Measurements from ENCODE around the gene EMILIN1. TPM values are rescaled to one million over a fixed set of nuclear protein-coding genes. Genes with fewer than 3 reads are reported as not detected.

Gene EMILIN1
- total RNA-seq, 2 donors from 2014 or later = 1.9 to 2.1 TPM

- WGBS, 2 experiments (ENCODE audit: insufficient coverage in 1 of 2, insufficient read length in 1 of 2) = 90% methylated on average over 3 to 6 of the region's 6 CpGs
- Mint-ChIP-seq H3K4me3 (no peak overlapping the region), H3K9me3 (no peaks in the 10 kb centered on the region), H3K27ac (no peak overlapping the region), H3K4me1 (no peaks in the 10 kb centered on the region), H3K27me3 (ENCODE audit: insufficient read depth) (no peaks in the 10 kb centered on the region), H3K36me3 (ENCODE audit: low read depth) (peaks cover 68% of the 10 kb centered on the region)
- no peak overlapping the region for H3K4me3 ChIP-seq (ENCODE audit: low read length)
- no peaks in the 10 kb centered on the region for H3K9me3 ChIP-seq (ENCODE audit: control insufficient read depth, low read length)
- DNase-seq = no peak
- no peak for TF ChIP-seq CTCF (conservative IDR thresholded peaks at IDR 0.05)
- no peaks in the 10 kb centered on the region for H3K27me3 ChIP-seq (ENCODE audit: control insufficient read depth, insufficient read depth, low read length, poor library complexity, severe bottlenecking)
- no peaks in the 10 kb centered on the region for H3K4me1 ChIP-seq (ENCODE audit: control insufficient read depth, insufficient read depth, low read length)
- H3K36me3 ChIP-seq (ENCODE audit: control insufficient read depth, insufficient read depth, low read length) = peaks cover 65% of the 10 kb centered on the region
- no peak overlapping the region for H3K27ac ChIP-seq (ENCODE audit: low read depth, low read length)
- H3K9ac ChIP-seq (ENCODE audit: extremely low read depth, low read length, poor library complexity, severe bottlenecking) = no peak overlapping the region
Observed at GRCh38 chr2:27039426-27039825, 39.0 kb upstream of the EMILIN1 start.

- WGBS, 2 experiments (ENCODE audit: insufficient coverage in 1 of 2, insufficient read length in 1 of 2) = 96 to 97% methylated on average over 6 to 7 of the region's 7 CpGs
- H3K36me3 ChIP-seq (ENCODE audit: control insufficient read depth, insufficient read depth, low read length) = peaks cover 65% of the 10 kb centered on the region
- no peak overlapping the region for H3K27ac ChIP-seq (ENCODE audit: low read depth, low read length)
Observed at GRCh38 chr2:27039871-27040270, 38.5 kb upstream of the EMILIN1 start.

GRCh38 chr2:27040282-27040681 lies 38.1 kb upstream of the EMILIN1 start:
- H3K4me3 Mint-ChIP-seq = no peak overlapping the region
- TF ChIP-seq CTCF (conservative IDR thresholded peaks at IDR 0.05) = no peak
- H3K36me3 ChIP-seq (ENCODE audit: control insufficient read depth, insufficient read depth, low read length) = peaks cover 61% of the 10 kb centered on the region

More at GRCh38 chr2:27039871-27040270, 38.5 kb upstream of the EMILIN1 start:
- no peak overlapping the region for H3K9ac ChIP-seq (ENCODE audit: extremely low read depth, low read length, poor library complexity, severe bottlenecking)
- H3K4me3 Mint-ChIP-seq = no peak overlapping the region
- H3K4me1 Mint-ChIP-seq = no peaks in the 10 kb centered on the region
- peaks cover 68% of the 10 kb centered on the region for H3K36me3 Mint-ChIP-seq (ENCODE audit: low read depth)
- no peaks in the 10 kb centered on the region for H3K27me3 ChIP-seq (ENCODE audit: control insufficient read depth, insufficient read depth, low read length, poor library complexity, severe bottlenecking)
- no peak overlapping the region for H3K4me3 ChIP-seq (ENCODE audit: low read length)
- H3K27ac Mint-ChIP-seq = no peak overlapping the region
- no peaks in the 10 kb centered on the region for H3K9me3 Mint-ChIP-seq
- no peak for TF ChIP-seq CTCF (conservative IDR thresholded peaks at IDR 0.05)
- H3K4me1 ChIP-seq (ENCODE audit: control insufficient read depth, insufficient read depth, low read length) = no peaks in the 10 kb centered on the region
- no peaks in the 10 kb centered on the region for H3K9me3 ChIP-seq (ENCODE audit: control insufficient read depth, low read length)
- no peak for DNase-seq
- H3K27me3 Mint-ChIP-seq (ENCODE audit: insufficient read depth) = no peaks in the 10 kb centered on the region

More at GRCh38 chr2:27040282-27040681, 38.1 kb upstream of the EMILIN1 start:
- no peak for DNase-seq
- no peaks in the 10 kb centered on the region for H3K4me1 ChIP-seq (ENCODE audit: control insufficient read depth, insufficient read depth, low read length)
- no peak overlapping the region for H3K27ac ChIP-seq (ENCODE audit: low read depth, low read length)
- no peaks in the 10 kb centered on the region for H3K9me3 ChIP-seq (ENCODE audit: control insufficient read depth, low read length)
- no peak overlapping the region for H3K4me3 ChIP-seq (ENCODE audit: low read length)
- H3K4me1 Mint-ChIP-seq = no peaks in the 10 kb centered on the region
- no peak overlapping the region for H3K27ac Mint-ChIP-seq
- no peak overlapping the region for H3K9ac ChIP-seq (ENCODE audit: extremely low read depth, low read length, poor library complexity, severe bottlenecking)
- H3K27me3 Mint-ChIP-seq (ENCODE audit: insufficient read depth) = no peaks in the 10 kb centered on the region
- no peaks in the 10 kb centered on the region for H3K27me3 ChIP-seq (ENCODE audit: control insufficient read depth, insufficient read depth, low read length, poor library complexity, severe bottlenecking)
- WGBS, 2 experiments (ENCODE audit: insufficient coverage in 1 of 2, insufficient read length in 1 of 2) = 93 to 100% methylated on average over 6 to 8 of the region's 8 CpGs
- peaks cover 63% of the 10 kb centered on the region for H3K36me3 Mint-ChIP-seq (ENCODE audit: low read depth)
- no peaks in the 10 kb centered on the region for H3K9me3 Mint-ChIP-seq

All from endodermal cell (in vitro differentiated cells).